Astrocyte of the cerebellum (primary cell): ENCODE measurements around the gene LYSMD3.

Experiments used
- DNase-seq: peaks from one replicate; pipeline ENCODE4 v3.0.0-alpha.2; 2011; ENCODE audit warnings: low read depth
- H3K4me3 ChIP-seq: 2 replicates; pipeline ENCODE4 v1.5.1; 2011; ENCODE audit warnings: mild to moderate bottlenecking, low read depth, low read length, moderate library complexity
- CTCF ChIP-seq: IDR thresholded peaks from 2 replicates; pipeline ENCODE4 v1.5.1; 2012; ENCODE audit warnings: low read length, low read depth, moderate library complexity, mild to moderate bottlenecking; ENCODE audit errors: missing control alignments
- in situ Hi-C: cut with HindIII; loops from 2 replicates; pipeline ENCODE4 v1.10.0; 2017; ENCODE audit warnings: low sequenced_read_pairs

The LYSMD3 gene

GRCh38 chr5:90549729-90550275 is 20.4 kb upstream of the LYSMD3 start:
- TF ChIP-seq CTCF, result no peak
- no peak overlapping the region for H3K4me3 ChIP-seq
- DNase-seq, result no peak
- in situ Hi-C loops, result no loop called here

GRCh38 chr5:90549223-90549622 is 19.8 kb upstream of the LYSMD3 start:
- TF ChIP-seq CTCF, result no peak
- H3K4me3 ChIP-seq, result no peak overlapping the region
- no peak for DNase-seq
- in situ Hi-C loops, result no loop called here

GRCh38 chr5:90548069-90548593 is 18.7 kb upstream of the LYSMD3 start:
- in situ Hi-C loops, result no loop called here
- H3K4me3 ChIP-seq, result no peak overlapping the region
- no peak for DNase-seq
- no peak for TF ChIP-seq CTCF

- no peak for TF ChIP-seq CTCF
- H3K4me3 ChIP-seq, result no peak overlapping the region
- no peak for DNase-seq
- in situ Hi-C loops, result no loop called here
These were observed 17.7 kb upstream of the LYSMD3 start for GRCh38 chr5:90547072-90547536.

- in situ Hi-C loops, result no loop called here
- no peak overlapping the region for H3K4me3 ChIP-seq
- DNase-seq, result no peak
- no peak for TF ChIP-seq CTCF
These were observed 16.9 kb upstream of the LYSMD3 start for GRCh38 chr5:90546216-90546837.

- no peak overlapping the region for H3K4me3 ChIP-seq
- TF ChIP-seq CTCF, result no peak
- in situ Hi-C loops, result no loop called here
- DNase-seq, result no peak
These were observed 16.1 kb upstream of the LYSMD3 start for GRCh38 chr5:90545511-90545910.
